ENCODE measurements around the gene ADAMTS6.

Gene ADAMTS6

GRCh38 chr5:65144136-65144871 lies 337.4 kb downstream of the ADAMTS6 start:
- no peak for DNase-seq

- DNase-seq: no peak
Observed at GRCh38 chr5:65142511-65143011, 339.2 kb downstream of the ADAMTS6 start.

GRCh38 chr5:65142016-65142415 lies 339.7 kb downstream of the ADAMTS6 start:
- no peak for DNase-seq

GRCh38 chr5:65141493-65141892 lies 340.2 kb downstream of the ADAMTS6 start:
- no peak for DNase-seq

- DNase-seq: no peak
Observed at GRCh38 chr5:65137631-65138030, 344.1 kb downstream of the ADAMTS6 start.

GRCh38 chr5:65133477-65134110 lies 348.1 kb downstream of the ADAMTS6 start:
- DNase-seq: no peak

GRCh38 chr5:65132386-65132785 lies 349.3 kb downstream of the ADAMTS6 start:
- DNase-seq: no peak

- no peak for DNase-seq
Observed at GRCh38 chr5:65128226-65128625, 353.5 kb downstream of the ADAMTS6 start.

GRCh38 chr5:65127161-65127901 lies 354.4 kb downstream of the ADAMTS6 start:
- no peak for DNase-seq

GRCh38 chr5:65126542-65127069 lies 355.1 kb downstream of the ADAMTS6 start:
- DNase-seq: no peak

GRCh38 chr5:65125591-65126541 lies 355.9 kb downstream of the ADAMTS6 start:
- DNase-seq: no peak

GRCh38 chr5:65121880-65122436 lies 359.8 kb downstream of the ADAMTS6 start:
- no peak for DNase-seq

- DNase-seq: no peak
Observed at GRCh38 chr5:65120371-65120967, 361.3 kb downstream of the ADAMTS6 start.

- DNase-seq: no peak
Observed at GRCh38 chr5:65117525-65117924, 364.2 kb downstream of the ADAMTS6 start.

- DNase-seq: no peak
Observed at GRCh38 chr5:65113771-65114170, 367.9 kb downstream of the ADAMTS6 start.

- no peak for DNase-seq
Observed at GRCh38 chr5:65111961-65112658, 369.6 kb downstream of the ADAMTS6 start.

GRCh38 chr5:65108786-65109743 lies 372.7 kb downstream of the ADAMTS6 start:
- no peak for DNase-seq

- peak in 1 of 5 donors; percentile 22 for DNase-seq
Observed at GRCh38 chr5:65105301-65105700, 376.4 kb downstream of the ADAMTS6 start.

- DNase-seq: no peak
Observed at GRCh38 chr5:65104831-65105230, 376.9 kb downstream of the ADAMTS6 start.
